Umbilical cord (tissue), 2 donors: ENCODE results near the gene LZTR1. TPM values are rescaled to one million over a fixed set of nuclear protein-coding genes. Genes with fewer than 3 reads are reported as not detected.

Experiments
- DNase-seq: peaks from one replicate; pipeline ENCODE4 v3.0.0-alpha.2; 2015; ENCODE audit warnings: low spot score
- total RNA-seq: library from RNA; depleted of rRNA; stranded (reverse); fragments of >200 nt; gene quantifications from one replicate; pipeline ENCODE4 v1.2.3, GENCODE V29; 2014; ENCODE audit warnings: low replicate concordance; ENCODE audit not compliant: insufficient read depth

The LZTR1 gene
- total RNA-seq, 1 donor from 2014 or later = 52.7 TPM

DNA sequence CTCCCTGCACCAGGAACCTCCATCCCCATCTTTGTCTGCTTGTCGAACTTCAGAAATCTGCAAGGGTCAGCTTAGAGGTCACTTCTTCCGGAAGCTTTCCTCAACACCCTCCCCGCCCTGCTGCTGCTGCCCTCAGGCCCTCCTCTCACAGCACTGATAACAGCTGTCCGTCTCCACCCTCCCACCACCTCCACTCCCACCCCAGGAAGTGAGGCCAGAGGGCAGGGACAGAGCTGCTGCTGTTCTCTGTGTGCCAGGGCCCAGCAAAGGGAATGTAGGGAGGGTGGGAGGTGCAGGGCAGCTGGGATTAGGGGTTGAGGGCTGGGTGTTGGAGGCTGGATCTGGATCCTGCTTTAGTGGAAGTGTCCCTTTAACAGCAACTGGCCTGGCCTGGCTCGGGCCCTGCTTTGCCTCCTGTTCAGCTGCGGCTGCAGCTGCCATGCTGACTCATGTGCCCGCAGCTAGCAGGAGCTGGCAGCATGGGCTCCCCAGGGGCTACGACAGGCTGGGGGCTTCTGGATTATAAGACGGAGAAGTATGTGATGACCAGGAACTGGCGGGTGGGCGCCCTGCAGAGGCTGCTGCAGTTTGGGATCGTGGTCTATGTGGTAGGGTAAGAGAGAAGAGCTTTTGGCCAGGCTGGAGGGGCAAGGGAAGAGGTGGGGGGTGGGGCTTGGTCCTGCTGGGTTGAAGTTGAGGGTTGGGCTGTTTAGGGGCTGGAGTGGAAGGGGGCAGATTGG lies 32.8 kb downstream of the LZTR1 start, which contains the start of gene P2RX6:
Gene P2RX6 (plus strand): TSS at position 440 of the 740 bp plus-strand sequence. CDS start 10 bp downstream, at position 450.
- DNase-seq = peak; percentile 91

DNA sequence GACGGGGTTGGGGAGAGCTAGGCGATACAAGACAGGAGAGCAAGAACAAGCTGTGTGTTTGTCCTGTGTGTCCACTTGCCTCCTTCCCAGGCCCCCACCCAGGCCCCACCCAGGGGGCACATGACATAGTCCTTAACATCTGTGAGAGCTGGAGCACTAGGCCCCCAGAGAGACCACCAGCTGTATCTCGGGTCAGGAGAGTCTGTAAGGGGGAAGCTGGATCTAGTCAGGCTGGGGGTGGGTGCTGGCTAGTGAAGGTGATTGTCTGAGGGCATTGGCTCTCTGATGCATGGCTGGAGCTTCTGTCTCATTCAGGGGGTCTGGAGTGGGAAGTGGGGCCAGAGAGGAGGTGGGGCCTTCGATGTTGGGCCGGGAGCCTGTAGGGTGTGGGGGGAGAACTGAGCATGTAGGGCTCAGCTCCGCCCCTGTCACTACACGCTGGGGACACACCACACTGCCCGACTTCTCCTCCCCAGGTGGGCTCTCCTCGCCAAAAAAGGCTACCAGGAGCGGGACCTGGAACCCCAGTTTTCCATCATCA lies 33.4 kb downstream of the LZTR1 start:
- no peak for DNase-seq

- DNase-seq = no peak
Observed at GRCh38 chr22:21016644-21017420, 34.7 kb downstream of the LZTR1 start.

GRCh38 chr22:21018314-21018713 lies 36.2 kb downstream of the LZTR1 start:
- DNase-seq = no peak

DNA sequence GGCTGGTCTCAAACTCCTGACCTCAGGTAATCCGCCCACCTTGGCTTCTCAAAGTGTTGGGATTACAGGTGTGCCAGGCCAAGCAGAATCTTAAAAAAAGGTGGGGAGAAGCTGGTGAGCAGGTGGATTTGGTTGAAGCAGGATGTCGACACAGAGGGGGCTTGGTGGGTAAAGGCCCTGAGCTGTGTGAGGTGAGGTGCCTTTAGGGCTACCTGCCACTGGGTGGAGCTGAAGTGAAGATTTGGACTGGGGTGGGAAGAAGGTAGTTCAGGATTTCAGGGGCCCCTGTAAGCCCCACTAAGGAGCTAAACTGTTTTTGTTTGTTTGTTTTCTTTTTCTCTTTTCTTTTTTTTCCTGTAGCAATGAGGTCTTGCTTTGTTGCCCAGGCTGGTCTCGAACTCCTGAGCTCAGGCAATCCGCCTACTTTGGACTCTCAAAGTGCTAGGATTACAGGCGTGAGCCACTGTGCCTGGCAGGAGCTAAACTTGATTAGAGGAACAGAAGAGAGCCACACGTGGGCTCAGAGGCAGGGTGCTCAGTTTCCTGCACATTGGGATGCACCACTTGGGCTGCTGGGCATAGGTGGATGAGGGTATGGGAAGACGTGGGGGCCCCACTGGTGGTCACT lies 38.8 kb downstream of the LZTR1 start:
- no peak for DNase-seq

DNA sequence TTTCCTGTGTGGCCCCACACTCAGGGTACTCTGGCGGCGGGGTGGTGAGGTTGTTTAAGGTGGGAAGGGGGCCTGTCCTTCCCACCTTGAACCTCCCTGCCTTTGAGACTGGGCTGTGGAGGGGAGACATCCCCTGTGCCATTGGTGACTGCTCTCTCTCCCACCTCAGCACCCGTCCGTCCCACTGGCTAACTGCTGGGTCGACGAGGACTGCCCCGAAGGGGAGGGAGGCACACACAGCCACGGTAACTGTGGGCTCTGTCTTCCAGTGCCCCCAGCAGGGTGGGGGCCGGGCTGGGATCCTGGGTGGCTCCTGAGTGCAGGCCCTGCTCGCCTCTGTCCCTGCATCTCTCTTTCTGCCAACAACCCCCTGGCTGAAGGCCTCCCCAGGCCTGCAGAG lies 40.4 kb downstream of the LZTR1 start:
- no peak for DNase-seq

GRCh38 chr22:21022955-21023614 lies 41.0 kb downstream of the LZTR1 start:
- no peak for DNase-seq

GRCh38 chr22:21025266-21025665 lies 43.2 kb downstream of the LZTR1 start:
- DNase-seq = no peak

- no peak for DNase-seq
Observed at GRCh38 chr22:21025763-21026755, 44.0 kb downstream of the LZTR1 start.

DNA sequence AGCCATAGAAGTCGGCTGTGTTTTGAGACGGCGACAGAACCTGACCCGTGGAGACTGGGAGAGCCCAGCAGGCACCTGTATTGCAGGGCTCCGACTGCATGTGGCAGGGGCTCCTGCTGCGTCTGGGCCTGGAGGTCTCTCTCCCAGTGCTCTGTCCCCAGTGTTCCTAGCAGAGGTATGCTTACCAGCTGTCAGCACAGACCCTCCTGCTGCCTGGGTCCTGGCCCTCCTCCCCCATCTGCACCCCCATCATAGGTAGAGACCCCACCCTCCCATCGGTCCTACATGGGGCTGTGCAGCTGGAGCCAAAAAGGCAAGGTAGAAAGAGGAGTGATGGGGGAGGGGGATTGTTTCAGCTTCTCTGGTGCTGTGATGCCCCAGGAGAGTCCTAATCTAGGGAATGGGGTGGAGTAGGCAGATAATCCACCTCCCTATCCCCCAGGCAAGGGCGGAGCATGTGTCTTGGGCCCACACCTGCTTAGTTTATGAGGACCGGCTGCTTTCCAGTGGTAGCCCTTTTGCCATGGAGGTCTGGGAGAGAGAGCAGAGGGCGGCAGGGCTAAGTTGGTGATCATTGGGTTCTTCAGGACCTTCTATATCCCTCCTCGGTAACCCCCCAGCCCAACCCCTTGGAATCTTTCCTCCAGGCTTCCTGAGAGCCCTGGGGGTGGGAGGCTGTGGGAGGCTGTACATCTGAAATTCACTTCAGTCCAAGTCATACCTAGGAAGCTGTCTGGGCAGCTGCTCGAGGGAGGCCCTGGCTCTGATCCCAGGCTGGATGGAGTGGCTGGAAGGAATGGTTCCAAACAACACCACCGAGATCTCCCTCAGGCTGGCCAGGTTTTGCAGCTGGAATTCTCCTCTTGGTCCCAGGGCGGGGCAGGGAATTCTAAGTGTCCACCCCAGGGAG lies 44.9 kb downstream of the LZTR1 start:
- peak; percentile 51 for DNase-seq

GRCh38 chr22:21028277-21029251 lies 46.5 kb downstream of the LZTR1 start:
- no peak for DNase-seq

- no peak for DNase-seq
Observed at GRCh38 chr22:21029486-21030025, 47.5 kb downstream of the LZTR1 start.

DNA sequence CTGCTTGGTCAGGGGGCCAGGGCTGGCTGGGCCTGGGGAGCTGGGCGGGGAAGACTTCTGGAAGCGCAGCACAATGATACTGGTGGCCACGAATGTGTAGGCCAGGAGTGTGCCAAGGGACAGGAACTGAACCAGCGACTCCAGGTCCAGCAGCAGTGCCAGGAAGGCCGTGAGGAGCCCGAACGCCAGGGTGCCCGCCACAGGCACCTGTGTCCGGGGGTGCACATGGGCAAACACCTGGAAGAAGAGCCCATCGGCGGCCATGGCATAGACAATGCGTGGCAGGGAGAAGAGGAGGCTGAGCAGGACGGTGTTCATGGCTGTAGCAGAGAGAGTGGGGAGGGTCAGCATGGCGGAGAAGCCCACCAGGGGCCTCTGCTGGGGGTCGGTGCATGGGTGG lies 47.9 kb downstream of the LZTR1 start:
- no peak for DNase-seq

DNA sequence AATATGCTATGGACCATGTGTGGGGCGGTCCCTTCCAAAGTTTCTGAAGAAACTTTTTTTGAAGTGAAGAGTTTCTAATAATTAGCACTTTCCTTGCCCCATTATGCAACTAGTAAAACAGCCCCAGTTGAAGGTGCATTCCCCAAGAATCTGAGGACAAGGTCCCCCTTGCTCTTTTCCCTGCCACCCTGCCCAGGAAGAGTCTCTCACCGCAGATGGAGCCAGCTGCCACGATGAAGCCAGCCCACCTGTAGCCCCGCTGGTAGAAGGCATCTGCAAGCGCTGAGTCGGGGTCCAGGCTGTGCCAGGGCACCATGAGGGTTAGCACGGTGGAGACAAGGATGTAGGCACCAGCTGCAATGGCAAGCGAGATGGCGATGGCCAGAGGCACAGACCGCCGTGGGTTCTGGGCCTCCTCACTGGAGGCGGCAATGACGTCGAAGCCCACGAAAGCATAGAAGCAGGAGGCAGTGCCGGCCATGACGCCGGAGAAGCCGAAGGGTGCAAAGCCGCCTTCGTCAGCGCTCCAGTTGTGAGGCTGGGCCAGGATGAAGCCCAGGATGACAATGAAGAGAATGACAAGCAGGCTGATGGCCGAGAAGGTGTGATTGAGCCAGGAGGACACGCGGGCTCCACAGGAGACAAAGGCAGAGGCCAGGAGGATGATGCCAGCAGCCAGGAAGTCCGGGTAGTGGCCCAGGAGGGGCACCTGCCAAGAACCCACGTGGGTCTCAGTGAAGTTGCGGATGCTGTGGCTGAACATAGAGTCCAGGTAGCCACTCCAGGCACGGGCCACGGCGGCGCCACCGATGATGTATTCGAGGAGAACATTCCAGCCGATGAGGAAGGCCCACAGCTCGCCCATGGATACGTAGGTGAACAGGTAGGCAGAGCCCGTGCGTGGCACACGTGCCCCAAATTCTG lies 48.8 kb downstream of the LZTR1 start:
- DNase-seq = no peak

DNA sequence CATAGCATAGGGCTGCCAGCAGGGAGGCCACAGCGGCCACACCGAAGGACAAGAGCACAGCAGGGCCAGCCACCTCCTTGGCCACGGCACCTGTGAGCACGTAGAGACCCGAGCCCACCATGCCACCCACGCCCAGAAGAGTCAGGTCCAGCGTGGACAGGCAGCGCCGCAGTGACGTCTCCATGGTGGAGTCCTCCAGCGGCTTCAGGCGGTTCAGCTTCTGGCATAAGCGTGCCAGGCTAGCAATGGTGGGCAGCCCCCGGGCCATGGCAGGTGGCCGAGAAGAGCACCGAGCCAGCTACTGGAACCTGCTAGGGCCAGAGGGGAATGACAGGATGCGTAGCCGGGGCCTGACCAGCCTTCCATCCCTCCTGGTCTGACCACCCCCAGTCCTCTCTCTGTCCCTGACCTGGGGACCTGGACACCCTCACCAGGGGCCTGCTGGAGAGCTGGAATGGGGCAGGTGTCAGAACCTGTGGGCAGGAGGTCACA lies 49.5 kb downstream of the LZTR1 start:
- no peak for DNase-seq

- DNase-seq = no peak
Observed at GRCh38 chr22:21032037-21032867, 50.2 kb downstream of the LZTR1 start, which contains the start of gene SLC7A4. SLC7A4 (minus strand) TSS chr22:21032561; CDS start chr22:21031812, 749 bp downstream.
